GM21825 (cell line): ENCODE measurements around the gene CASTOR1.
A peak's percentile ranks its signal among the peaks of the same experiment; 100 is the strongest.

Experiments
- ATAC-seq: cut with Tn5 transposase; IDR thresholded peaks from one replicate; pipeline ENCODE4 v1.9.1; 2021; ENCODE audit warnings: mild to moderate bottlenecking, moderate library complexity; ENCODE audit not compliant: unreplicated experiment

CASTOR1 gene

GRCh38 chr22:30266445-30267381 is 22.6 kb downstream of the CASTOR1 start, which contains the start of gene OSM:
Gene OSM, minus strand, starts transcription at chr22:30266851. Its CDS starts 52 bp downstream, at chr22:30266799.
- ATAC-seq = peak; percentile 8

- peak; percentile 49 for ATAC-seq
These were observed 23.4 kb downstream of the CASTOR1 start for GRCh38 chr22:30265823-30266444.

- ATAC-seq = no peak
These were observed 24.1 kb downstream of the CASTOR1 start for GRCh38 chr22:30265131-30265720.

GRCh38 chr22:30263883-30264282 is 25.4 kb downstream of the CASTOR1 start:
- ATAC-seq = no peak

GRCh38 chr22:30262917-30263741 is 26.2 kb downstream of the CASTOR1 start:
- ATAC-seq = no peak

GRCh38 chr22:30262112-30262511 is 27.2 kb downstream of the CASTOR1 start:
- ATAC-seq = no peak

GRCh38 chr22:30261134-30261533 is 28.2 kb downstream of the CASTOR1 start:
- ATAC-seq = no peak

GRCh38 chr22:30260682-30261081 is 28.6 kb downstream of the CASTOR1 start:
- ATAC-seq = no peak

GRCh38 chr22:30260276-30260675 is 29.0 kb downstream of the CASTOR1 start:
- ATAC-seq = no peak

GRCh38 chr22:30254314-30254713 is 35.0 kb downstream of the CASTOR1 start:
- ATAC-seq = no peak

GRCh38 chr22:30253205-30253852 is 36.0 kb downstream of the CASTOR1 start:
- ATAC-seq = no peak

GRCh38 chr22:30252411-30253204 is 36.7 kb downstream of the CASTOR1 start:
- ATAC-seq = no peak

- ATAC-seq = no peak
These were observed 37.6 kb downstream of the CASTOR1 start for GRCh38 chr22:30251711-30252110.

GRCh38 chr22:30250661-30251267 is 38.5 kb downstream of the CASTOR1 start:
- no peak for ATAC-seq

- ATAC-seq = no peak
These were observed 39.2 kb downstream of the CASTOR1 start for GRCh38 chr22:30250039-30250565.

GRCh38 chr22:30249049-30250038 is 40.0 kb downstream of the CASTOR1 start:
- ATAC-seq = no peak

- no peak for ATAC-seq
These were observed 40.8 kb downstream of the CASTOR1 start for GRCh38 chr22:30248484-30248883.

- no peak for ATAC-seq
These were observed 41.3 kb downstream of the CASTOR1 start for GRCh38 chr22:30247974-30248373.
